HepG2 (cell line): ENCODE results near the gene MTRFR. TPM values are rescaled to one million over a fixed set of nuclear protein-coding genes. Genes with fewer than 3 reads are reported as not detected.

Experiments
- ARNTL ChIP-seq: sonication (generic); formaldehyde crosslinking; IDR thresholded peaks from 2 replicates; pipeline ENCODE4 v1.4.0; 2020; ENCODE audit warnings: mild to moderate bottlenecking, missing genetic modification reagents
- ATF3 ChIP-seq: sonication (generic); formaldehyde crosslinking; IDR thresholded peaks from 2 replicates; pipeline ENCODE4 v1.4.0; 2020; ENCODE audit warnings: missing genetic modification reagents
- CENPBD1 ChIP-seq: sonication (generic); formaldehyde crosslinking; IDR thresholded peaks from 2 replicates; pipeline ENCODE4 v1.8.0; 2022; ENCODE audit warnings: missing genetic modification reagents, low read depth, mild to moderate bottlenecking, borderline replicate concordance
- DNMT1 ChIP-seq: sonication (generic); formaldehyde crosslinking; IDR thresholded peaks from 2 replicates; pipeline ENCODE4 v1.5.1; 2020; ENCODE audit warnings: mild to moderate bottlenecking, missing genetic modification reagents
- DPF2 ChIP-seq: sonication (generic); formaldehyde crosslinking; IDR thresholded peaks from 2 replicates; pipeline ENCODE4 v1.4.0; 2020; ENCODE audit warnings: mild to moderate bottlenecking, low read depth, missing genetic modification reagents, borderline replicate concordance
- ESRRA ChIP-seq: sonication (generic); formaldehyde crosslinking; IDR thresholded peaks from 2 replicates; pipeline ENCODE4 v1.5.1; 2020; ENCODE audit warnings: mild to moderate bottlenecking, low read depth, missing genetic modification reagents
- FOXA3 ChIP-seq: IDR thresholded peaks from 2 replicates; pipeline ENCODE4 v1.6.1; 2016; ENCODE audit warnings: missing genetic modification reagents, missing compliant biosample characterization
- HHEX ChIP-seq: IDR thresholded peaks from 2 replicates; pipeline ENCODE4 v1.6.1; 2016; ENCODE audit warnings: control low read depth
- IKZF1 ChIP-seq: fragments of 450-650 bp; IDR thresholded peaks from 2 replicates; pipeline ENCODE4 v1.7.1; 2016
- NR3C1 ChIP-seq: sonication (generic); formaldehyde crosslinking; IDR thresholded peaks from 2 replicates; pipeline ENCODE4 v1.4.0; 2020; ENCODE audit warnings: missing genetic modification reagents
- PHF8 ChIP-seq: sonication (generic); formaldehyde crosslinking; IDR thresholded peaks from 2 replicates; pipeline ENCODE4 v1.5.0; 2020; ENCODE audit warnings: missing genetic modification reagents
- STAT6 ChIP-seq: sonication (generic); formaldehyde crosslinking; IDR thresholded peaks from 2 replicates; pipeline ENCODE4 v1.4.0; 2020; ENCODE audit warnings: missing genetic modification reagents, mild to moderate bottlenecking, borderline replicate concordance
- TEAD3 ChIP-seq: optimal IDR thresholded peaks from 2 replicates; pipeline ENCODE3; 2016; ENCODE audit warnings: borderline replicate concordance
- USF2 ChIP-seq, 2 experiments: sonication (generic) in 1 of 2; formaldehyde crosslinking in 1 of 2; IDR thresholded peaks; 2 replicates each; pipeline versions ENCODE4 v1.5.1 to v1.6.1; 2011 to 2020; ENCODE audit warnings: borderline replicate concordance in 1 of 2, low read depth in 1 of 2, low read length in 1 of 2, mild to moderate bottlenecking in 1 of 2, missing genetic modification reagents in 1 of 2, moderate library complexity in 1 of 2
- ZBTB25 ChIP-seq: IDR thresholded peaks from 2 replicates; pipeline ENCODE4 v1.6.1; 2018; ENCODE audit warnings: missing genetic modification reagents
- ZFP36L1 ChIP-seq: sonication (generic); formaldehyde crosslinking; IDR thresholded peaks from 2 replicates; pipeline ENCODE4 v1.8.0; 2022; ENCODE audit warnings: mild to moderate bottlenecking, missing genetic modification reagents, moderate library complexity
- ZXDC ChIP-seq: sonication (generic); formaldehyde crosslinking; IDR thresholded peaks from 2 replicates; pipeline ENCODE4 v1.5.0; 2020; ENCODE audit warnings: mild to moderate bottlenecking, missing genetic modification reagents
- polyA plus RNA-seq, 8 experiments: library from polyadenylated mRNA; depleted of rRNA in 3 of 8; stranded (reverse) in 7 of 8; unstranded in 1 of 8; fragments of >200 nt; fragmentation: Illumina TruSeq in 4 of 8; extraction: Trizol in 4 of 8; gene quantifications; 2 replicates each; pipeline versions ENCODE4 v1.2.1 to v1.2.3, GENCODE V29; 2011 to 2016; ENCODE audit warnings: low read depth in 4 of 8, missing spikeins in 1 of 8, mixed read lengths in 1 of 8; ENCODE audit not compliant: insufficient read depth in 1 of 8
- total RNA-seq, 5 experiments: library from RNA; depleted of rRNA; stranded (reverse); fragments of >200 nt; fragmentation: Illumina TruSeq; extraction: Trizol; gene quantifications; 2 replicates each; pipeline ENCODE4 v1.2.3, GENCODE V29; 2016; ENCODE audit warnings: low read depth in 1 of 5

Gene MTRFR
- total and polyA plus RNA-seq, 2 of the 13 experiments (the other 11 are each of a cell fraction or from before 2014, with no cell fraction given) = 7.1 to 9.9 TPM

- TF ChIP-seq STAT6 (CRISPR knock-in tag) = no peak
- 0 out of 2 replicates have a peak, but pooled peaks have one; percentile 56 for TF ChIP-seq DNMT1 (CRISPR knock-in tag)
- TF ChIP-seq NR3C1 (CRISPR knock-in tag) = no peak
- TF ChIP-seq DPF2 (CRISPR knock-in tag) = peak; percentile 36; the same call in 1 of the 2 replicates
- TF ChIP-seq TEAD3 (CRISPR knock-in tag) = no peak
- TF ChIP-seq FOXA3 (CRISPR knock-in tag) = no peak
- no peak for TF ChIP-seq ZXDC (CRISPR knock-in tag)
- no peak for TF ChIP-seq ZFP36L1 (CRISPR knock-in tag)
- TF ChIP-seq USF2 (IDR thresholded peaks at IDR 0.05; ENCODE audit: low read depth, low read length) = no peak
- TF ChIP-seq USF2 (CRISPR knock-in tag; IDR thresholded peaks at IDR 0.05; ENCODE audit: borderline replicate concordance) = 0 out of 2 replicates have a peak, but pooled peaks have one; percentile 49
- TF ChIP-seq IKZF1 = no peak
- TF ChIP-seq ESRRA = no peak
- no peak for TF ChIP-seq CENPBD1 (CRISPR knock-in tag)
- TF ChIP-seq ZBTB25 = no peak
- no peak for TF ChIP-seq ATF3 (CRISPR knock-in tag)
- TF ChIP-seq PHF8 (CRISPR knock-in tag) = peak; percentile 49; the same call in 1 of the 2 replicates
- TF ChIP-seq ARNTL (CRISPR knock-in tag) = 0 out of 2 replicates have a peak, but pooled peaks have one; percentile 51
- TF ChIP-seq HHEX (CRISPR knock-in tag) = no peak
Observed at GRCh38 chr12:123233505-123234308, 471 bp downstream of the MTRFR start (continued).
